Fibroblast of the aortic adventitia (primary cell): ENCODE results near the gene FAM110A. TPM values are rescaled to one million over a fixed set of nuclear protein-coding genes. Genes with fewer than 3 reads are reported as not detected.
A peak's percentile ranks its signal among the peaks of the same experiment; 100 is the strongest.

Experiments
- DNase-seq: peaks from one replicate; pipeline ENCODE4 v3.0.0-alpha.2; 2010; ENCODE audit warnings: low read depth
- H3K4me3 ChIP-seq: 2 replicates; pipeline ENCODE4 v1.5.1; 2011; ENCODE audit warnings: low read depth, mild to moderate bottlenecking, control low read depth, low read length, moderate library complexity
- CTCF ChIP-seq: IDR thresholded peaks from 2 replicates; pipeline ENCODE4 v1.5.1; 2011; ENCODE audit warnings: mild to moderate bottlenecking, low read length, control low read depth, inconsistent platforms; ENCODE audit not compliant: insufficient read depth
- total RNA-seq: library from RNA; depleted of rRNA; stranded (reverse); fragments of >200 nt; gene quantifications from 2 replicates; pipeline ENCODE4 v1.2.3, GENCODE V29; 2012; ENCODE audit warnings: low replicate concordance

The FAM110A gene
- total RNA-seq, 1 donor = 5.5 TPM

DNA sequence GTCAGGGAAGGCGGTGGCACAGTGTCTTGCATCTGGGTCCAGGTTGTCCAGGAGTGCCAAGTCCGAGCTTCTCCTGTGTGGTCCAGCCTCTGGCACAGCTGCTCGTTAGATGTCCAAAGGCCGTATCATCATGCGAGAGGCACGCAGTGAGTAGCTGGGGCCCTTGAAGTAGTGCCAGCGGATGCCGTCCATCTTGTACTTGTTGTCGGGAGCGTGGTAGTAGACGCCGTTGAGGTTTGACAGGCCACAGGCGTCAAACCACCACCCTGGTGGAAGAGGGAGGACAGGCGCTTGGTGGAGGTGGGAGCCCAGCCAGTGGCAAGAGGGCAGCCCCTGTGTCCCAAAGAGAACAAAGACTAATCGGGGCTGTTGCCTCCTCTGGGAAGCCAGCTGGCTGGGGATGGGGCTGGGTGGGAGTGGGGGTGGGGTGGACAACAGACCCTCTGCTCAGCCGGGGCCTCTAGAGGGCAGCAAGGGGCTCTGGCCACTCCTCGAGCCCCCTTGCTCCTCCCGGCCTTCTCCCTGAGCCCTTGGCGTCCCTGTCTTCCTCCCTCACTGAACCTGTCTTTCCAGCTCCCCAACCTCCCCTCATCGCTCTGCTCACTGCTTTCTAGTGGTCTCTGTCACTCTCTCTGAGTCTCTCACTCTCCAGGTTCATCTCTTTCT, 39.5 kb downstream of the FAM110A start:
- no peak for TF ChIP-seq CTCF
- no peak for DNase-seq
- H3K4me3 ChIP-seq = no peak overlapping the region

DNA sequence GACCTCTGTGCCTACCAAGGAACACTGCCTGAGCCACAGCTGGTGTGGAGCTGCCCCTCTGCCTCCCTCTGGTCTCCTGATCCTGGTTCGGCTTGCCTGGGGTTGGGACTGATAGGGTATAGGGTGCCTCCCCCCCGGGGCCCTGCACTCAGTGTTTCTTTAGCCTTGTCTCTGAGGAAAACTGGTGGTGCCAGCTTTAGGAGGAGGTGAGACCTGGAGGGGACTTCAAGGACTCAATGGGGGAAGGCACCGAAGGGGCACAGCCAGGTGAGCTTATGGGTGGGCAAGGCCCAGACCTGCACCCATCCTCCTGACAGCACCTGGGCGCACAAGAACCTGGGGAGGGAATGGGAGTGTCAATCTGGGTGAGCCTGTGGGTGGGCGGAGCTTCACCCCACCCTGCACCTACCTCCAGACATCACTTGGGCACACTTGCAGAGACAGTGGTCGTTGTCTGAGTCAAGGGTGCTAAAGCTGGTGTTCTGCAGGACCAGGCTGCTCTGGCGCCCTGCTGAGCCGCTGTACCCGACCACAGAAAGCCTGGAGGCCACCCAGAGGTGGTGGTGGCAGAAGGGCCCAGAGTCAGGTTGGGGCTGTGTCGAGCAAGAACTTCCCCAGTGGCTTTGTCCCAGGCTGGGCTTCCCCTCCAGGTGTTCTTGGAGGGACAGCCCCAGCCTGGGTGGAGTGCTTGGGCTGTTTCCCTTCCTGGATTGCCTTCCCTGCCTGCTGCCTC, 40.5 kb downstream of the FAM110A start:
- DNase-seq = no peak
- TF ChIP-seq CTCF = no peak

DNA sequence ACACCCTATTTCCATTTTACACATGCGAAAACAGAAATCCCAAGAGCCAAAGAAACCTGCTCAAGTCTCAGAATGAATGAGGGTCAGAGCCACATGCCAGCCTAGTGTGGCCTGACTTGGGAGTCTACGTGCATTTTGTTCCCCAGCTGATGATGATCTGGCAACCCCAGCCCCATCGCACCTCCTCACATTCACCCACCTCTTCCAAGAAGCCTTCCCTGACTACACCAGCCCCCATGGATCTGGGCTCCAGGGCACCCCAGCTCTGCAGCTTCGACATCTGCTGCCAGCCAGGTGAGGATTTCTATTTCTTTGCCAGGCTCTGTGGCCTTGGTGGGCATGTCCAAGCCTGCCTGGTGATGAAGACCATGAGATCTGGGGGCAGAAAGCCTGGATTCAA, 41.6 kb downstream of the FAM110A start:
- no peak overlapping the region for H3K4me3 ChIP-seq
- no peak for TF ChIP-seq CTCF
- no peak for DNase-seq

More for the DNA sequence above, 40.5 kb downstream of the FAM110A start:
- no peak overlapping the region for H3K4me3 ChIP-seq

DNA sequence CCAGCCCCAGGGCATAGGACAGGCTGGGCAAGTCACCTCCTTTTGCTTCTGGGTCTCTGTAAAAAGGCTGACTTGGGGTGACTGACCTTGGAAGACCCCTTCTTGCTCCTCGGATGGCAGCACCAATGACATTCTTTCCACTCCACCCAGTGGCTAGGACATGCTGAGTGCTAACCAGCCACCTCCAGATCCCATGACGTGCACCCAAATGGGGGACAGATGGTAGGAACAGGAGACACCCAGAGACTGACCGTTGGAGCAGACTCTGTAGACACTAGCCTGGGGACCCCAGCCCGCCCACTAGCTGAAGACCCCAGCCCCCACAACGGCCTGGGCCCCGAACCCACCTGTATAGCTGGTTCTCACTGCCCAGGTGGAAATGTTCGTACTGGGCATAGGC, 44.3 kb downstream of the FAM110A start:
- H3K4me3 ChIP-seq = no peak overlapping the region
- no peak for TF ChIP-seq CTCF
- DNase-seq = no peak

GRCh38 chr20:878511-879307, 45.2 kb downstream of the FAM110A start:
- peak; percentile 41 for DNase-seq
- TF ChIP-seq CTCF = no peak
- no peak overlapping the region for H3K4me3 ChIP-seq

DNA sequence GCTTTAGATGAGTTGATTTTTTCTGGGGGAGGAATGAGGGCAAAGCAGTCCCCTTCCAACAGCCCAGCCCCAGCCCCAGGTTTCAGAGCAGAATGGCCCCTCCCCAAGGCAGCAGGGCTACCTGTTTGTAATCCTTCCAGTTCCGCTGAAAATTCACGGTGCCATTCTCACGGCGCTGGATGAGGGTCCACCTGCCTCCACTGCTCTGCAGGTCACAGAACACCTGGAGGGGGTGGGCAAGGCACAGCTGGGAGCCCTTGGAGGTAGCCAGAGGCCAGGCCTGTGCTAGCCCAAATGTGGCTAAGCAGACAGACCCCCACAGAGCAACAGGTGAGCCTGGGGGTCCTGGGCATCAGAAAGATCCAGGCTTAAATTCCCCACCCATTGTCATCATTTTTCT, 46.1 kb downstream of the FAM110A start:
- no peak overlapping the region for H3K4me3 ChIP-seq
- TF ChIP-seq CTCF = no peak
- no peak for DNase-seq
